Cardiac muscle cell (in vitro differentiated cells and primary cell): Measurements from ENCODE around the gene PIGM. TPM values are rescaled to one million over a fixed set of nuclear protein-coding genes. Genes with fewer than 3 reads are reported as not detected.
"Not testable (repeated sequence)": the region's sequence is repeated elsewhere in the genome, so short reads cannot be mapped to it uniquely, and the experiment has no call there.

ENCODE experiments used
- DNase-seq, 2 donors: peaks; one replicate each; pipeline versions ENCODE4 v3.0.0 to v3.0.0-alpha.2; 2010 to 2017; ENCODE audit warnings: low read depth in 1 of 2, low spot score in 1 of 2
- H3K27ac ChIP-seq: fragments of 200-600 bp; sonication (generic); 2 replicates; pipeline ENCODE4 v1.5.1; 2016
- H3K27me3 ChIP-seq: fragments of 200-600 bp; sonication (generic); 2 replicates; pipeline ENCODE4 v1.6.0; 2016; ENCODE audit warnings: control low read depth
- H3K36me3 ChIP-seq: fragments of 200-600 bp; sonication (generic); 2 replicates; pipeline ENCODE4 v1.5.1; 2016; ENCODE audit warnings: control low read depth
- H3K4me1 ChIP-seq: fragments of 200-600 bp; sonication (generic); 2 replicates; pipeline ENCODE4 v1.8.1; 2017; ENCODE audit warnings: low read depth, mild to moderate bottlenecking, mixed run types
- H3K4me3 ChIP-seq: fragments of 200-600 bp; sonication (generic); 2 replicates; pipeline ENCODE4 v1.5.1; 2016; ENCODE audit warnings: mild to moderate bottlenecking
- H3K9me3 ChIP-seq: fragments of 200-600 bp; sonication (generic); 2 replicates; pipeline ENCODE4 v1.5.1; 2017; ENCODE audit warnings: low read depth, mild to moderate bottlenecking, control low read depth
- polyA plus RNA-seq: library from polyadenylated mRNA; unstranded; fragments of >200 nt; fragmentation: Nextera tagmentation; extraction: Ambion mirVana; gene quantifications from 2 replicates; pipeline ENCODE4 v1.2.1, GENCODE V29; 2016
- total RNA-seq: library from RNA; depleted of rRNA; stranded (reverse); fragments of >200 nt; gene quantifications from 2 replicates; pipeline ENCODE4 v1.2.3, GENCODE V29; 2016
- TF ChIP-seq, protein P1 (sequence below): IDR thresholded peaks from 2 replicates; pipeline ENCODE4 v1.5.1; 2012; ENCODE audit warnings: low read depth, mild to moderate bottlenecking, low read length

Gene PIGM
- total and polyA plus RNA-seq, 2 experiments from 2014 or later: 4.7 to 4.9 TPM

DNA sequence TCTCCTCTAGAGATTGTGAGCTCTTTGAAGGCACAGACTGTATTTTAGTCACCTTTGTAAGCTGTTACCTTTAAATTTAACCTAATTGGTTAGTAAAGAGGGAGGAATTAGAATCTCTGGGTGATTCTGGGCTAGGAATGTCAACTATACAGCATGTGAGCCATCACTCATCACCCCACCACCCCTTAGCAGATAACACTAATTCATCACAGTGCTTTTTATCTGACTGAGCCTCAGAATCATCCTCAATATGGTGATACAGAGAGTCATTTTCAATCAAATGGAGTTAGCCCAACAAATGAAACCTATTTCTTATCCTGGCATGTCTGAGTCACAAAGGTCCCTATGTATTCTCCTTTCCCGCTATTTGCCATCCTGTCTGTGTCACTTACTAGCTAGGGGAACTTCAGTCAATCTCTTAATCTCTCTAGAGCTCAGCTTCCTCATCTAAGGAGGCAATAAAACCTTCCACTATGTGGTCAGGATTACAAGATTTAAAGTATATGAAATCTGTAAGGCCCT lies 24.9 kb upstream of the PIGM start:
- no peaks in the 10 kb centered on the region for H3K36me3 ChIP-seq
- TF ChIP-seq, protein P1, sequence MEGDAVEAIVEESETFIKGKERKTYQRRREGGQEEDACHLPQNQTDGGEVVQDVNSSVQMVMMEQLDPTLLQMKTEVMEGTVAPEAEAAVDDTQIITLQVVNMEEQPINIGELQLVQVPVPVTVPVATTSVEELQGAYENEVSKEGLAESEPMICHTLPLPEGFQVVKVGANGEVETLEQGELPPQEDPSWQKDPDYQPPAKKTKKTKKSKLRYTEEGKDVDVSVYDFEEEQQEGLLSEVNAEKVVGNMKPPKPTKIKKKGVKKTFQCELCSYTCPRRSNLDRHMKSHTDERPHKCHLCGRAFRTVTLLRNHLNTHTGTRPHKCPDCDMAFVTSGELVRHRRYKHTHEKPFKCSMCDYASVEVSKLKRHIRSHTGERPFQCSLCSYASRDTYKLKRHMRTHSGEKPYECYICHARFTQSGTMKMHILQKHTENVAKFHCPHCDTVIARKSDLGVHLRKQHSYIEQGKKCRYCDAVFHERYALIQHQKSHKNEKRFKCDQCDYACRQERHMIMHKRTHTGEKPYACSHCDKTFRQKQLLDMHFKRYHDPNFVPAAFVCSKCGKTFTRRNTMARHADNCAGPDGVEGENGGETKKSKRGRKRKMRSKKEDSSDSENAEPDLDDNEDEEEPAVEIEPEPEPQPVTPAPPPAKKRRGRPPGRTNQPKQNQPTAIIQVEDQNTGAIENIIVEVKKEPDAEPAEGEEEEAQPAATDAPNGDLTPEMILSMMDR: no peak
- no peak for DNase-seq
- H3K4me1 ChIP-seq: peaks cover 6% of the 10 kb centered on the region
- peaks cover 11% of the 10 kb centered on the region for H3K27me3 ChIP-seq
- no peaks in the 10 kb centered on the region for H3K9me3 ChIP-seq
- no peak overlapping the region for H3K4me3 ChIP-seq
- H3K27ac ChIP-seq: no peak overlapping the region

DNA sequence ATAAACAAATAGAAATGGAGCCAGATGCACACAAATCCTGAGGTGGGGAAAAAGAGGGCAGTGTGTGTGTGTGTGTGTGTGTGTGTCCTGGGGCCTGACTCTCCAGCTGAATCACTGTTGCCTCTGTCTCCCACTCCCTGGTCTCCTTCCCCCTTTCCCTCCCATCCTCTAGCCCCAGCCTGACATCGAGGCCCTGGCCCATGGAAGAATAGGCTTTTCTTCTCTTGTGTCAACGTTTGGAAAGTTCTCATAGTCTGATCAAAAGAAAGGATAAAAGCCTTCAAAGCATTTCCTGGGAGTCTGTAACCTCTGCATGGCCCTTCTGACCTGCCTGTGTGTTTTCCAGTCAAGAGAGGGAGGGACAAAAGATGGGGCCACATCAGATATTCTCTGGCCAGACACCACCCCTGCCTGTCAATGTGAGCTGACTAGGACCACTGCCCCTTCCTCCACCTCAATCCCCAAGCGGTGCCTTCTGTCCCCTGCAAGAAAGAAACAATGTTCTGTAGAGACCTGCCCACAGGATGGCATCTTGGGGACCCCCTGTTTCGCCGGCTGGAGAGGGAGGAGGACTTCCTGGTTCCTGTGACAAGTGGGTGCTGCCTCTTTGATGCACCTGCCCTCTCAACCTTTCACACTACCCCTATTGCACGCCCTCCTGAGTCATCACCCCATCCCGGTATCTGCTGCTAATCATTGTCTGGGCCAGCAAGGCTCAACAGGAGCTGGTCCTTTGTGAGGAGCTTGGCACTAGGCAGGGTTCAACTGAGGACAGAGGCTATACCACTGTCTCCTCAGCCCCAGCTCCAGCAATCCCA lies 22.0 kb upstream of the PIGM start:
- Histone ChIP-seq H3K27me3 (peaks cover 11% of the 10 kb centered on the region), H3K4me1 (no peaks in the 10 kb centered on the region), H3K27ac (no peak overlapping the region), H3K4me3 (no peak overlapping the region), H3K36me3 (no peaks in the 10 kb centered on the region), H3K9me3 (no peaks in the 10 kb centered on the region)
- TF ChIP-seq, protein P1: no peak
- no peak for DNase-seq

DNA sequence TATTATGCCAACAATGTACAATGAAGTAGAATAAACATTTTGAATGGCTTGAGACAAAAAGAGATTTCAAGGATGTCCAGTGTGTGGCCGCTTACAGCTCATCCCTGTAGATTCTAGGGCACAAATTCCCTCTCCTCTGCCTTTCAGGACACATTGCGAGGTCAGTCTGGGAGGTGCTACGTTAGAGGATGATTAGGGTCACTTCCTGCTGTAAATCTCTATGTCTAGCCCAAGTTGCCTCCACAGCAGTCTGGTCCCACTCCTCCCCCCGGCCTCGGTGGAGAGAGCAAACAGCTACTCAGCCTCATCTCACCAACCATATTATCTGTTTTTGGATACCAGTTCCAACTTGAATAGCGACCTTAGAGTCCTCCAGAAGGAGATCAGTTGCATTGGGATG lies 21.1 kb upstream of the PIGM start:
- Histone ChIP-seq H3K4me3 (no peak overlapping the region), H3K9me3 (no peaks in the 10 kb centered on the region), H3K4me1 (no peaks in the 10 kb centered on the region), H3K27ac (no peak overlapping the region), H3K36me3 (no peaks in the 10 kb centered on the region), H3K27me3 (peaks cover 11% of the 10 kb centered on the region)
- no peak for DNase-seq
- TF ChIP-seq, protein P1: no peak

DNA sequence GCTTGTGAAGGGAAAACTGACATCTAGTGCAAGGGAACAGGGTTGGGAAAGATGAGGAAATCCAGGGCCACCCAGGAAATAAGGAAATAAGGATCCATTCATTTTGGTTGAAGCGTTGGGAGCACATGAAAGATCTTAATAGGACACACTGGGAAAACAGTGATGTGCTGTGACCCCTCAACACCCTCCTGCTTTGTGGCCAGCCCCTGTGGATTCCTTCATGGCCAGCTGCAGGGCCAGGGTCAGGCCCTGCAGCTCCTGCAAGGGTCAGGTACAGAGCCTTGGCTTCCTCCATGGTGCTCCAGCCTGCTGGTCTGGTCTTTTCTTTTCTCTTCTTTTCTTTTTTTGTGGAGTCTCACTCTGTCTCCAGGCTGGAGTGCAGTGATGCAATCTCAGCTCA lies 18.8 kb upstream of the PIGM start:
- Histone ChIP-seq H3K36me3 (no peaks in the 10 kb centered on the region), H3K4me1 (peaks cover 3% of the 10 kb centered on the region), H3K27ac (no peak overlapping the region), H3K4me3 (no peak overlapping the region), H3K27me3 (peaks cover 16% of the 10 kb centered on the region), H3K9me3 (no peaks in the 10 kb centered on the region)
- no peak for DNase-seq
- TF ChIP-seq, protein P1: no peak

DNA sequence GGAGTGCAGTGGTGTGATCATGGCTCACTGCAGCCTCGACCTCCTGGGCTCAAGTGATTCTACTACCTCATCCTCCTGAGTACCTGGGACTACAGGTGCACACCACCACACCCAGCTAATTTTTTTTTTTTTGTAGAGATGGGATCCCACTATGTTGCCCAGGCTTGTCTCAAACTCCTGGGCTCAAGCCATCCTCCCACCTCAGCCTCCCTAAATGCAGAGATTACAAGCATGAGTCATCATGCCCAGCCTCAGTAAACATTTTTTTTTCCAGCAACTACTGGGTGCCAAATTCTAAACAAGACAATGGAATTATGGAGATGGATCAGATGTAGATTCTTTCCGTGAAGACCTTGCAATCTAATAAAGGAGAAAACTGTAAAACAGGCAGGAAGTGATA lies 18.4 kb upstream of the PIGM start:
- H3K27ac ChIP-seq, H3K4me1 ChIP-seq, H3K36me3 ChIP-seq, H3K4me3 ChIP-seq, H3K9me3 ChIP-seq, DNase-seq: not testable (repeated sequence)
- H3K27me3 ChIP-seq: peaks cover 16% of the 10 kb centered on the region

DNA sequence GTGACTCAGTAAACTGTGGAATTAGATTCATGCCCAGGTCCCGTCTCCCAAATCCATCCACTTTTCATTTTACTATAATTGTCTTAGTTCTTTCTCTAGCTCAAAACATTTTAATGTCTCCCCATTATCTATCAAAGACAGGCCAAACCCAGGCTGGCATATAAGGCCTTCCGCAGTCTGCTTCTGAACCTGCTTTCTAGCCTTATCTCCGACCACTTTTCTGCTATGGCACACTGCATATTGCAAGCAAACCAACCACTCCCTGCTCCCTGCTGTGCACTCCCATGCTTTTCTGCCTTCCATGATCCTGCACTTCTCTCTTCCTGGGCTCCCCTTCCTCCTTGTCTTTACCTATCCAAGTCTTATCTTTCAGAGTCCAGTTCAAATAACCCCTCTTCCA lies 17.3 kb upstream of the PIGM start:
- Histone ChIP-seq H3K4me1 (peaks cover 3% of the 10 kb centered on the region), H3K36me3 (no peaks in the 10 kb centered on the region), H3K4me3 (no peak overlapping the region), H3K27ac (no peak overlapping the region), H3K27me3 (peaks cover 16% of the 10 kb centered on the region), H3K9me3 (no peaks in the 10 kb centered on the region)
- TF ChIP-seq, protein P1: no peak
- no peak for DNase-seq
